HG02588 (cell line): Measurements from ENCODE around the gene TAPBPL.

Experiments
- ATAC-seq: cut with Tn5 transposase; IDR thresholded peaks from one replicate; pipeline ENCODE4 v1.9.1; 2021; ENCODE audit warnings: mild to moderate bottlenecking, moderate library complexity; ENCODE audit not compliant: unreplicated experiment

The TAPBPL gene

GRCh38 chr12:6435961-6436715, 15.7 kb upstream of the TAPBPL start:
- ATAC-seq: no peak

- ATAC-seq: no peak
These were observed 14.3 kb upstream of the TAPBPL start for GRCh38 chr12:6437586-6437985.

GRCh38 chr12:6438345-6438744, 13.5 kb upstream of the TAPBPL start:
- ATAC-seq: no peak

GRCh38 chr12:6440391-6440790, 11.5 kb upstream of the TAPBPL start:
- ATAC-seq: no peak

GRCh38 chr12:6442836-6443235, 9.0 kb upstream of the TAPBPL start:
- ATAC-seq: no peak

GRCh38 chr12:6443361-6443983, 8.4 kb upstream of the TAPBPL start:
- no peak for ATAC-seq

GRCh38 chr12:6444031-6444430, 7.8 kb upstream of the TAPBPL start:
- ATAC-seq: no peak

GRCh38 chr12:6444704-6445688, 6.8 kb upstream of the TAPBPL start, which contains the start of gene CD27:
CD27 (plus strand) TSS chr12:6444955; CDS start chr12:6445096, 141 bp downstream.
- no peak for ATAC-seq

GRCh38 chr12:6450091-6450868, 1.6 kb upstream of the TAPBPL start:
- no peak for ATAC-seq

- ATAC-seq: no peak
These were observed 934 bp upstream of the TAPBPL start for GRCh38 chr12:6450869-6451347.

- no peak for ATAC-seq
These were observed 552 bp downstream of the TAPBPL start for GRCh38 chr12:6452245-6452943.

- no peak for ATAC-seq
These were observed 1.2 kb downstream of the TAPBPL start for GRCh38 chr12:6452944-6453630.

- no peak for ATAC-seq
These were observed 5.5 kb downstream of the TAPBPL start for GRCh38 chr12:6457220-6457945.

GRCh38 chr12:6458281-6459003, 6.6 kb downstream of the TAPBPL start:
- no peak for ATAC-seq

GRCh38 chr12:6459004-6459337, 7.1 kb downstream of the TAPBPL start:
- no peak for ATAC-seq

- no peak for ATAC-seq
These were observed 9.0 kb downstream of the TAPBPL start for GRCh38 chr12:6460751-6461371.

GRCh38 chr12:6461401-6462233, 9.8 kb downstream of the TAPBPL start:
- peak; percentile 66 for ATAC-seq
